Spinal cord (tissue), 4 donors: ENCODE results near the gene MAP4K3. TPM values are rescaled to one million over a fixed set of nuclear protein-coding genes. Genes with fewer than 3 reads are reported as not detected.

Experiments
- polyA plus RNA-seq, 2 donors: library from polyadenylated mRNA; unstranded; fragments of 120-200 nt; gene quantifications; one replicate each; pipeline ENCODE4 v1.2.1, GENCODE V29; 2013; ENCODE audit not compliant: insufficient read length in 2 of 2
- small RNA-seq: library from RNA; depleted of rRNA; stranded (forward); fragments of <200 nt; gene quantifications from one replicate; pipeline ENCODE3, GENCODE V24; 2014; ENCODE audit warnings: low replicate concordance
- total RNA-seq, 2 donors: library from RNA; depleted of rRNA in 1 of 2; stranded (reverse); fragments of 120-200 nt in 1 of 2; fragments of >200 nt in 1 of 2; gene quantifications; one replicate each; pipeline versions ENCODE4 v1.2.3 to v1.2.4, GENCODE V29; 2013 to 2014

Gene MAP4K3
- total and polyA plus RNA-seq, 4 donors = 48.0 to 88.9 (median 58.9) TPM

Small RNA genes lying within 50 kb of the gene (small RNA-seq; reads per million reads assigned to genes)
- gene RF00272 = not detected

Other genes starting within 250 kb of the MAP4K3 start
- 1 to 10 TPM; 3.7 to 9.1 TPM for gene CDKL4, start 193.3 kb downstream of the MAP4K3 start, total RNA-seq
- gene CDKL4, start 193.3 kb downstream of the MAP4K3 start, polyA plus RNA-seq = 1 to 10 TPM; 1.2 to 1.3 TPM
- 10 to 100 TPM; 13.6 to 17.3 TPM for gene TMEM178A, start 228.6 kb upstream of the MAP4K3 start, total RNA-seq
- gene TMEM178A, start 228.6 kb upstream of the MAP4K3 start, polyA plus RNA-seq = 10 to 100 TPM; 55.0 to 55.8 TPM